ENCODE data around the gene CATSPER1. TPM values are rescaled to one million over a fixed set of nuclear protein-coding genes. Genes with fewer than 3 reads are reported as not detected.

CATSPER1 gene
- total RNA-seq, 1 donor from 2014 or later: 3.4 TPM

GRCh38 chr11:65968600-65969482 lies 57.4 kb downstream of the CATSPER1 start:
- peaks cover 78% of the 10 kb centered on the region for H3K36me3 ChIP-seq
- H3K4me3 ChIP-seq: no peak overlapping the region
- peak overlapping the region; percentile 60 for H3K27ac ChIP-seq
- H3K9me3 ChIP-seq: no peaks in the 10 kb centered on the region
- peaks cover 14% of the 10 kb centered on the region for H3K4me1 ChIP-seq
- DNase-seq (no peak), ATAC-seq (peak; percentile 83)
- no peaks in the 10 kb centered on the region for H3K27me3 ChIP-seq
- peak; percentile 8 for TF ChIP-seq CTCF (IDR thresholded peaks at IDR 0.05)
- intact Hi-C loops (cut with DNase I): no loop called here

- Histone ChIP-seq H3K27me3 (no peaks in the 10 kb centered on the region), H3K4me3 (no peak overlapping the region), H3K9me3 (no peaks in the 10 kb centered on the region), H3K36me3 (peaks cover 68% of the 10 kb centered on the region), H3K27ac (no peak overlapping the region), H3K4me1 (peaks cover 29% of the 10 kb centered on the region)
- intact Hi-C loops (cut with DNase I): no loop called here
- no peak for TF ChIP-seq CTCF (IDR thresholded peaks at IDR 0.05)
- ATAC-seq (no peak), DNase-seq (no peak)
Observed at GRCh38 chr11:65967329-65967934, 58.8 kb downstream of the CATSPER1 start.

Other genes with a start within 250 kb of the CATSPER1 start
- gene AP5B1, start 245.5 kb downstream of the CATSPER1 start, total RNA-seq: 35.6 TPM
- gene OVOL1, start 239.4 kb downstream of the CATSPER1 start, total RNA-seq: 2.7 TPM
- gene SNX32, start 192.5 kb downstream of the CATSPER1 start, total RNA-seq: not detected
- 608 TPM for gene CFL1, start 168.3 kb downstream of the CATSPER1 start, total RNA-seq
- 49.4 TPM for gene MUS81, start 166.0 kb downstream of the CATSPER1 start, total RNA-seq
- gene EFEMP2, start 153.7 kb downstream of the CATSPER1 start, total RNA-seq: 62.0 TPM
- gene CTSW, start 146.6 kb downstream of the CATSPER1 start, total RNA-seq: 17.2 TPM
- 35.5 TPM for gene FIBP, start 138.0 kb downstream of the CATSPER1 start, total RNA-seq
- 36.4 TPM for gene CCDC85B, start 135.8 kb downstream of the CATSPER1 start, total RNA-seq
- gene FOSL1, start 126.1 kb downstream of the CATSPER1 start, total RNA-seq: 3.9 TPM
- gene C11orf68, start 107.4 kb downstream of the CATSPER1 start, total RNA-seq: 34.7 TPM
- gene DRAP1, start 107.1 kb downstream of the CATSPER1 start, total RNA-seq: 62.8 TPM
- gene TSGA10IP, start 81.0 kb downstream of the CATSPER1 start, total RNA-seq: not detected
- gene SART1, start 64.7 kb downstream of the CATSPER1 start, total RNA-seq: 53.3 TPM
- gene EIF1AD, start 24.3 kb downstream of the CATSPER1 start, total RNA-seq: 32.6 TPM
- 167 TPM for gene BANF1, start 24.0 kb downstream of the CATSPER1 start, total RNA-seq
- gene CST6, start 14.5 kb downstream of the CATSPER1 start, total RNA-seq: 23.7 TPM
- not detected for gene GAL3ST3, start 22.7 kb upstream of the CATSPER1 start, total RNA-seq
- gene SF3B2, start 25.9 kb upstream of the CATSPER1 start, total RNA-seq: 149 TPM
- gene PACS1, start 43.8 kb upstream of the CATSPER1 start, total RNA-seq: 55.9 TPM
- 27.6 TPM for gene KLC2, start 231.2 kb upstream of the CATSPER1 start, total RNA-seq
- gene RAB1B, start 242.2 kb upstream of the CATSPER1 start, total RNA-seq: 138 TPM